Uterus (tissue), 4 donors: ENCODE measurements around the gene ZCCHC14. TPM values are rescaled to one million over a fixed set of nuclear protein-coding genes. Genes with fewer than 3 reads are reported as not detected.
A peak's percentile ranks its signal among the peaks of the same experiment; 100 is the strongest.
"Not testable (repeated sequence)": the region's sequence is repeated elsewhere in the genome, so short reads cannot be mapped to it uniquely, and the experiment has no call there.

Experiments
- DNase-seq, 2 donors: peaks; one replicate each; pipeline ENCODE4 v3.0.0-alpha.2; 2019 to 2020
- H3K27ac ChIP-seq, 2 donors: fragments of 200-600 bp; sonication (generic); 1 replicate in 1 of 2; 2 replicates in 1 of 2; pipeline ENCODE4 v1.5.1; 2016 to 2018
- H3K27me3 ChIP-seq, 2 donors: fragments of 200-600 bp; sonication (generic); one replicate each; pipeline ENCODE4 v1.5.1; 2018 to 2019; ENCODE audit warnings: control low read depth in 1 of 2
- H3K36me3 ChIP-seq, 2 donors: fragments of 200-600 bp; sonication (generic); one replicate each; pipeline ENCODE4 v1.5.1; 2019; ENCODE audit warnings: control low read depth in 1 of 2
- H3K4me1 ChIP-seq, 2 donors: fragments of 200-600 bp; sonication (generic); one replicate each; pipeline ENCODE4 v1.5.1; 2018 to 2019; ENCODE audit warnings: control low read depth in 1 of 2
- H3K4me3 ChIP-seq, 2 donors: fragments of 200-600 bp; sonication (generic); 1 replicate in 1 of 2; 2 replicates in 1 of 2; pipeline ENCODE4 v1.5.1; 2018 to 2019; ENCODE audit warnings: mild to moderate bottlenecking in 1 of 2
- H3K9me3 ChIP-seq, 2 donors: fragments of 200-600 bp; sonication (generic); one replicate each; pipeline ENCODE4 v1.5.1; 2019; ENCODE audit warnings: control low read depth in 1 of 2
- POLR2A ChIP-seq, 2 donors: fragments of 450-650 bp; IDR thresholded peaks; one replicate each; pipeline ENCODE4 v1.6.1; 2016; ENCODE audit warnings: antibody characterized with exemption in 2 of 2, mild to moderate bottlenecking in 1 of 2, moderate library complexity in 1 of 2
- intact Hi-C: fragments of 100-400 bp; cut with DNase I; formaldehyde crosslinking; loops from one replicate; pipeline ENCODE4 v1.15.1; 2023; ENCODE audit warnings: low total_unique reads
- total RNA-seq, 4 donors: library from RNA; depleted of rRNA in 3 of 4; stranded (reverse); fragments of >200 nt in 3 of 4; gene quantifications; one replicate each; pipeline versions ENCODE4 v1.1.0 to v1.2.4, GENCODE V29; 2014 to 2023
- TF ChIP-seq, protein P1 (sequence below), 4 experiments: fragments of 200-600 bp in 2 of 4; fragments of 450-650 bp in 2 of 4; sonication (generic) in 2 of 4; IDR thresholded peaks; one replicate each; pipeline ENCODE4 v1.5.1; 2016 to 2019; ENCODE audit warnings: antibody characterized with exemption in 4 of 4, mild to moderate bottlenecking in 2 of 4, moderate library complexity in 1 of 4
- donor health status: DM: yes; HTN: yes; CAD: no.

The ZCCHC14 gene
- total RNA-seq, 4 donors from 2014 or later = 9.2 to 33.0 (median 20.6) TPM

DNA sequence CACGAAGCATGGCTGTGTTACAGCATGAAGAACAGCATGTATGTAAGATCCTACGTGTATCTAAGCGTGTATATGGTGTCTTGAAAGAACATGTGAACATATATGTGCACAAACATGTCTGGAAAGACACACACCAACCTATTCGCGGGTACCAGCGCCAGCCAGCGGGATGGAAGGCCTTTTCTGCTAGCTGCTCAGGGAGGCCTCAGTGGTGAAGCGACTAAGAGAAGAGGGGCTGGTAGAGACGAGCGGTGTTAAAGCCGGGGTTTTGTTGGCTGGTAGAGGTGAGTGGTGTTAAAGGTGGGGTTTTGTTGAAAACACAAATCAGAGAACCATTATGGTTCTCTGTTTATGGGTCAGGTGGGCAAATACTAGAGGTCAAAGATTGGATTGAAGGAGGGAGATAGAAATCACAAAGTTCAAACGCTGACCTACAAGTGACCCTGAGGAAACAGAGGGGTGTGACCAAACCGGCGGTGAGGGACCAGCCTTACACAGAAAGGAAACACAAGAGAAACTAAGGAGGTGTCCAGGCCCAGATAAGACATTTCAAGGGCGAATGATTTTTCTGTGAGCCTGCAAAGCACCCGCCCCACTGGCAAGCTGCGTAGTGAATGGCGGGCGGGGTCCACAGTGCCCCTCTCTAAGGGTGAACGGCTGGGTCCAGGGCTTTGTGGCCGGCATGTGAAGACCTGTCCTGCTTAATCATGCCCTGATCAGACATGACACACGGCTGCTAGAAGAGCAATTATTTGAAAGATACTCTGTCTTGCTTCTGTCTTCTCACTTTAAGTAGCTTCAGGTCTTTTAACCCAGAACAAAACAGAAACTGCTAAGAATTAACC is 8.1 kb downstream of the ZCCHC14 start:
- Histone ChIP-seq H3K9me3 (no peaks in the 10 kb centered on the region), H3K4me3 (no peak overlapping the region), H3K27me3 (no peaks in the 10 kb centered on the region), H3K27ac (peak overlapping the region in 1 of 2 donors; percentile 37), H3K4me1 (peaks cover 0 to 4% of the 10 kb centered on the region in 2 donors), H3K36me3 (no peaks in the 10 kb centered on the region)
- no peak for DNase-seq
- TF ChIP-seq, protein P1, sequence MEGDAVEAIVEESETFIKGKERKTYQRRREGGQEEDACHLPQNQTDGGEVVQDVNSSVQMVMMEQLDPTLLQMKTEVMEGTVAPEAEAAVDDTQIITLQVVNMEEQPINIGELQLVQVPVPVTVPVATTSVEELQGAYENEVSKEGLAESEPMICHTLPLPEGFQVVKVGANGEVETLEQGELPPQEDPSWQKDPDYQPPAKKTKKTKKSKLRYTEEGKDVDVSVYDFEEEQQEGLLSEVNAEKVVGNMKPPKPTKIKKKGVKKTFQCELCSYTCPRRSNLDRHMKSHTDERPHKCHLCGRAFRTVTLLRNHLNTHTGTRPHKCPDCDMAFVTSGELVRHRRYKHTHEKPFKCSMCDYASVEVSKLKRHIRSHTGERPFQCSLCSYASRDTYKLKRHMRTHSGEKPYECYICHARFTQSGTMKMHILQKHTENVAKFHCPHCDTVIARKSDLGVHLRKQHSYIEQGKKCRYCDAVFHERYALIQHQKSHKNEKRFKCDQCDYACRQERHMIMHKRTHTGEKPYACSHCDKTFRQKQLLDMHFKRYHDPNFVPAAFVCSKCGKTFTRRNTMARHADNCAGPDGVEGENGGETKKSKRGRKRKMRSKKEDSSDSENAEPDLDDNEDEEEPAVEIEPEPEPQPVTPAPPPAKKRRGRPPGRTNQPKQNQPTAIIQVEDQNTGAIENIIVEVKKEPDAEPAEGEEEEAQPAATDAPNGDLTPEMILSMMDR (IDR thresholded peaks at IDR 0.05) = no peak
- no peak for TF ChIP-seq POLR2A (IDR thresholded peaks at IDR 0.05)
- intact Hi-C loops = no loop called here

DNA sequence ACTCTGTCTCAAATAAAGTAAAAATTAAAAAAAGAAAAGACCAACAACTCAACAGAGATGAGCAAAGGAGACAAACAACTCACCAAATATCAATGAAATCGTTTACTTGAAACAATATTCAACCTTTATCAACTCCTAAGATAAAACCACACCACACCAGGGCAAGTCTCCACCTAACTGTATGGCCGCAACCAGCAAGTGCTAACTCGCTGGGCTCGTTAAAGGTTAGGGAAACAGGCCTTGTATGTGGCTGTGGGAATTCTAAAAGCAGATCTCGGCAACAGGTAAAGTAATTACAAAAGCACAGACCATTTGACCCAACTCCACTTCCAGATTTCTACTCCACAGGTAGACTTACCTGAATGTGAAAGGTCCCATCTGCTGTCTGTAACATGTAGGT is 9.3 kb downstream of the ZCCHC14 start:
- TF ChIP-seq, protein P1 (IDR thresholded peaks at IDR 0.05) = no peak
- no peak for TF ChIP-seq POLR2A (IDR thresholded peaks at IDR 0.05)
- intact Hi-C loops = no loop called here

DNA sequence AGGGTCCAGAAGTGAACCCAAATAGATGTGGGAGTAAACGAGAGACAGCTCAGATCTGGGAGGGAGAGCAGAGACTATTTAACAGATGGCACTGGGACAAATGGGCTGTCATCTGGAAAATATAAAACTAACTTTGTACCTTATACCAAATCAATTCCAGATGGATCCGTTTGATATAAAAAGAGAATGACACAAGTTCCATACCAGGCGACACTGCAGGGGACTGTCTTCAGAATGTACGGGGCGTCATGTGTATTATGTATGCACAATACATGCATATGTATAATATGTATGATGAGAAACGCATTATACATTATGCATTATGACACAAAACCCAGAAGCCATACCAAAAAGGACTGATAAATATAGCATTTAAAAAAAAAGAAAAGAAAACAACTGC is 10.2 kb downstream of the ZCCHC14 start:
- H3K27me3 ChIP-seq, H3K4me3 ChIP-seq, intact Hi-C loops, H3K36me3 ChIP-seq, H3K9me3 ChIP-seq, H3K4me1 ChIP-seq, H3K27ac ChIP-seq, DNase-seq: not testable (repeated sequence)

More for the DNA sequence above, 9.3 kb downstream of the ZCCHC14 start:
- DNase-seq = no peak
- Histone ChIP-seq H3K27ac (no peak overlapping the region), H3K9me3 (no peaks in the 10 kb centered on the region), H3K36me3 (no peaks in the 10 kb centered on the region), H3K27me3 (no peaks in the 10 kb centered on the region), H3K4me1 (peaks cover 0 to 4% of the 10 kb centered on the region in 2 donors), H3K4me3 (no peak overlapping the region)

DNA sequence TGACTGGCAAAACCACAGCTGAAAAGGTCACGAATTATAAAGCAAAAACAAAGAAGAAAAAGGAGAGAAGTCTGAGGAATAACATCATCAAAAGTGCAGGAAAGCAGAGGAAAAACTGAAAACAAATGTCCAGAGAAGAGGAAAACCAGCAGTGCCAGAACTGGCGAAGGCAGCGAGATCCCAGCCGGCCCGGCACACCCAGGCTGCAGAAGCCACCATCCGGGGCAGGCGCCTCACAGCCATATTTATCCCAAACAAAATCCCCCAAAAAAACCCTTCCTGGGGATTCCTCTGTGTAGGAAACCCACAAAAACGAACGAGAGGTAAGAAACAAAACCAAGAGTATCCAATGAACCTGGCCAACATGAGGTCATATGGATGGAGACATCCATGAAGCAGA is 10.6 kb downstream of the ZCCHC14 start:
- Histone ChIP-seq H3K9me3 (no peaks in the 10 kb centered on the region), H3K4me1 (peaks cover 0 to 2% of the 10 kb centered on the region in 2 donors), H3K27me3 (no peaks in the 10 kb centered on the region), H3K4me3 (no peak overlapping the region), H3K36me3 (no peaks in the 10 kb centered on the region), H3K27ac (no peak overlapping the region)
- DNase-seq = no peak
- intact Hi-C loops = no loop called here
- TF ChIP-seq, protein P1 (IDR thresholded peaks at IDR 0.05) = no peak
- TF ChIP-seq POLR2A (IDR thresholded peaks at IDR 0.05) = no peak

DNA sequence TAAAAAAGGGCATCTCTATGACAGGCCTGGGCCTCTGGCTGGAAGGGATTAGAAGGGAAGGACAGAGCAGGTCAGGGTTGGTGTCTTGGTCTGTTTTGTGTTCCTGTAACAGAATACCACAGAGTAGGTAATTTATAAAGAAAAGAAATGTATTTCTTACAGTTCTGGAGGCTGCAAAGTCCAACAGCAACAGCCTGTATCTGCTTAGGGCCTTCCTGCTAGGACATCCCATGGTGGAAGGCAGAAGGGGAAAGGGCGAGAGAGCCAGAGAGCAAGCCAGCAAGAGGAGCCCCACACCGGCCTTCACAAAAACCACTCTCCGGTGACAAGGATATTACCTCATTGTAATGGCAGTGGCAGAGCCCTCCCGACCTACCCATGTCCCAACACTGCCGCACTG is 11.1 kb downstream of the ZCCHC14 start:
- H3K27ac ChIP-seq, H3K27me3 ChIP-seq, H3K4me1 ChIP-seq, intact Hi-C loops, H3K36me3 ChIP-seq, H3K9me3 ChIP-seq, DNase-seq, H3K4me3 ChIP-seq: not testable (repeated sequence)

DNA sequence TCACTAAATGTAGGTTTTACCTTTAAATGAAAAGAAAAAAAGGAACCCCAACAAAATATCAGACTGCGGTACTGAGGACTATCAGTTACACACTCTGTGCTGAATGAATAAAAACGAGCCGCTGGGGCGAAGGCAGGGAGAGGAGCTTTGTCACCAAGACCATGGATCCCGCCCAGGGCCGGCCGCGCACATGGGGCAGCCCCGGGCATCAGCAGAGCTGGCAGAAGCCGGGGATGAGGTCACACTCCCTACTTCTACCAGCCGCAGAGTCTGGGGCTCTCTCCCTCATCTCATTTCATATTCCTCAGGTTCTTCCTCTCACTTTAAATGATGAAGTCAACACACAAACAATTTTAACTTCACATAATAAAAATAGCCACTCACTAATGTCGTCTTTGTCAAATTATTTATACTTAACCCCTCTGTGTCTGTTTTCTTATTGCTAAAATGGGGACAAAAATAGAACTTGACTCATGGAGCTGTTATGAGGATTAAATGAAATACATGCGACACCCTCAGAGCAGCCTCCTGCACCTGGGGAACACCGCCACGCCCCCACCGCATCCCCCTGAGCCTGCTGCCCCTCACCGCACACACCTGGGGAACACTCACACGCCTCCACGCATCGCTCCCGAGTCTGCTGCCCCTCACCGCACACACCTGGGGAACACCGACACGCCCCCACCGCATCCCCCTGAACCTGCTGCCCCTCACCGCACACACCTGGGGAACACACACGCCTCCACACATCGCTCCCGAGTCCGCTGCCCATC is 15.4 kb downstream of the ZCCHC14 start:
- DNase-seq, H3K36me3 ChIP-seq, H3K9me3 ChIP-seq, H3K27ac ChIP-seq, H3K4me3 ChIP-seq, intact Hi-C loops, H3K27me3 ChIP-seq, H3K4me1 ChIP-seq: not testable (repeated sequence)
